Nephron progenitor cell (in vitro differentiated cells): ENCODE results near the gene ASTN2.

Source experiments
- DNase-seq: peaks from one replicate; pipeline ENCODE4 v3.0.0; 2021
- H3K27ac Mint-ChIP-seq: 2 replicates; pipeline ENCODE4 v1.8.0; 2021; ENCODE audit warnings: mild to moderate bottlenecking, moderate library complexity, mixed read lengths
- H3K27me3 Mint-ChIP-seq: 2 replicates; pipeline ENCODE4 v1.8.0; 2021; ENCODE audit warnings: mild to moderate bottlenecking, low read depth, mixed read lengths; ENCODE audit not compliant: poor library complexity
- H3K36me3 Mint-ChIP-seq: 2 replicates; pipeline ENCODE4 v1.8.0; 2021; ENCODE audit warnings: low read depth, mixed read lengths
- H3K4me1 Mint-ChIP-seq: 2 replicates; pipeline ENCODE4 v1.8.0; 2021; ENCODE audit warnings: mixed read lengths
- H3K4me3 Mint-ChIP-seq: 2 replicates; pipeline ENCODE4 v1.8.0; 2021; ENCODE audit warnings: mild to moderate bottlenecking, moderate library complexity, mixed read lengths
- H3K9me3 Mint-ChIP-seq: 2 replicates; pipeline ENCODE4 v1.8.0; 2021; ENCODE audit warnings: mild to moderate bottlenecking, moderate library complexity, mixed read lengths
- TF ChIP-seq, protein P1 (sequence below): fragments of 200-600 bp; sonication (generic); IDR thresholded peaks from 2 replicates; pipeline ENCODE4 v1.5.0; 2021; ENCODE audit warnings: antibody characterized with exemption

ASTN2 gene

GRCh38 chr9:117395151-117395650, 19.7 kb downstream of the ASTN2 start:
- Mint-ChIP-seq H3K27me3 (peaks cover 2% of the 10 kb centered on the region), H3K36me3 (no peaks in the 10 kb centered on the region)
- DNase-seq, result no peak

GRCh38 chr9:117394655-117395054, 20.2 kb downstream of the ASTN2 start:
- Mint-ChIP-seq H3K4me3 (no peak overlapping the region), H3K27me3 (no peaks in the 10 kb centered on the region), H3K36me3 (no peaks in the 10 kb centered on the region), H3K27ac (no peak overlapping the region), H3K4me1 (peaks cover 13% of the 10 kb centered on the region), H3K9me3 (no peaks in the 10 kb centered on the region)
- TF ChIP-seq, protein P1, sequence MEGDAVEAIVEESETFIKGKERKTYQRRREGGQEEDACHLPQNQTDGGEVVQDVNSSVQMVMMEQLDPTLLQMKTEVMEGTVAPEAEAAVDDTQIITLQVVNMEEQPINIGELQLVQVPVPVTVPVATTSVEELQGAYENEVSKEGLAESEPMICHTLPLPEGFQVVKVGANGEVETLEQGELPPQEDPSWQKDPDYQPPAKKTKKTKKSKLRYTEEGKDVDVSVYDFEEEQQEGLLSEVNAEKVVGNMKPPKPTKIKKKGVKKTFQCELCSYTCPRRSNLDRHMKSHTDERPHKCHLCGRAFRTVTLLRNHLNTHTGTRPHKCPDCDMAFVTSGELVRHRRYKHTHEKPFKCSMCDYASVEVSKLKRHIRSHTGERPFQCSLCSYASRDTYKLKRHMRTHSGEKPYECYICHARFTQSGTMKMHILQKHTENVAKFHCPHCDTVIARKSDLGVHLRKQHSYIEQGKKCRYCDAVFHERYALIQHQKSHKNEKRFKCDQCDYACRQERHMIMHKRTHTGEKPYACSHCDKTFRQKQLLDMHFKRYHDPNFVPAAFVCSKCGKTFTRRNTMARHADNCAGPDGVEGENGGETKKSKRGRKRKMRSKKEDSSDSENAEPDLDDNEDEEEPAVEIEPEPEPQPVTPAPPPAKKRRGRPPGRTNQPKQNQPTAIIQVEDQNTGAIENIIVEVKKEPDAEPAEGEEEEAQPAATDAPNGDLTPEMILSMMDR, result no peak
- DNase-seq, result no peak

More at GRCh38 chr9:117395151-117395650, 19.7 kb downstream of the ASTN2 start:
- no peak overlapping the region for H3K27ac Mint-ChIP-seq
- H3K4me3 Mint-ChIP-seq, result no peak overlapping the region
- no peaks in the 10 kb centered on the region for H3K9me3 Mint-ChIP-seq
- H3K4me1 Mint-ChIP-seq, result peaks cover 16% of the 10 kb centered on the region
- TF ChIP-seq, protein P1, result no peak

- H3K4me3 Mint-ChIP-seq, result no peak overlapping the region
- TF ChIP-seq, protein P1, result no peak
- no peak overlapping the region for H3K27ac Mint-ChIP-seq
- H3K9me3 Mint-ChIP-seq, result no peaks in the 10 kb centered on the region
- H3K36me3 Mint-ChIP-seq, result no peaks in the 10 kb centered on the region
- peaks cover 13% of the 10 kb centered on the region for H3K4me1 Mint-ChIP-seq
- H3K27me3 Mint-ChIP-seq, result no peaks in the 10 kb centered on the region
- DNase-seq, result no peak
Measured at GRCh38 chr9:117392992-117393391, 21.9 kb downstream of the ASTN2 start.

- Mint-ChIP-seq H3K36me3 (no peaks in the 10 kb centered on the region), H3K4me3 (no peak overlapping the region), H3K27ac (no peak overlapping the region), H3K27me3 (peaks cover 3% of the 10 kb centered on the region), H3K9me3 (no peaks in the 10 kb centered on the region), H3K4me1 (no peaks in the 10 kb centered on the region)
- TF ChIP-seq, protein P1, result no peak
- DNase-seq, result no peak
Measured at GRCh38 chr9:117387422-117387821, 27.4 kb downstream of the ASTN2 start.

- Mint-ChIP-seq H3K27me3 (peaks cover 3% of the 10 kb centered on the region), H3K4me1 (no peaks in the 10 kb centered on the region), H3K27ac (no peak overlapping the region), H3K4me3 (no peak overlapping the region), H3K9me3 (no peaks in the 10 kb centered on the region), H3K36me3 (no peaks in the 10 kb centered on the region)
- TF ChIP-seq, protein P1, result no peak
- DNase-seq, result no peak
Measured at GRCh38 chr9:117379341-117379740, 35.5 kb downstream of the ASTN2 start.

DNA sequence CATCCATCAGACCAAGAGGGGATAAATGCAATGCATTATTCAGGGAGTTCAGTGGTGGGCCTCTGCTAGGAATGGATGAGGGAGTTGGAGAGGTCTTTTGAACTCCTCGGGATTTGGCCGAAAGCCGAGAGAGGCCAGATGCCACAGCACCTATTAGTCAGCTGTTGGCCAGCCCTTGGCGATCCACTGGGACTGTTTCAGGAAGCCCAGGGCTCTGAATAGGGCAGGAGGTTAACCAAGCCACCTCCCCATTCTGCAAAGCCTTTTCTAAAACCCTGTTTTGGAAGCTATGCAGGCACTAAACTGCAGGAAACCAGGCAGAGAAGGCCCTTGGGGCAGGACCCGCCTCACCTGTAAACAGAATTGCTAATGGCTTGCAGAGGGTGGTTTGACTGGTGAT, 37.8 kb downstream of the ASTN2 start:
- peaks cover 3% of the 10 kb centered on the region for H3K27me3 Mint-ChIP-seq
- no peaks in the 10 kb centered on the region for H3K9me3 Mint-ChIP-seq
- no peak overlapping the region for H3K27ac Mint-ChIP-seq
- DNase-seq, result no peak
- TF ChIP-seq, protein P1, result no peak
- H3K4me3 Mint-ChIP-seq, result no peak overlapping the region
- H3K4me1 Mint-ChIP-seq, result no peaks in the 10 kb centered on the region
- no peaks in the 10 kb centered on the region for H3K36me3 Mint-ChIP-seq
